ENCODE results near the gene TOM1L2. TPM values are rescaled to one million over a fixed set of nuclear protein-coding genes. Genes with fewer than 3 reads are reported as not detected.

The TOM1L2 gene
- total RNA-seq, 1 experiment from 2014 or later, result 45.2 TPM

DNA sequence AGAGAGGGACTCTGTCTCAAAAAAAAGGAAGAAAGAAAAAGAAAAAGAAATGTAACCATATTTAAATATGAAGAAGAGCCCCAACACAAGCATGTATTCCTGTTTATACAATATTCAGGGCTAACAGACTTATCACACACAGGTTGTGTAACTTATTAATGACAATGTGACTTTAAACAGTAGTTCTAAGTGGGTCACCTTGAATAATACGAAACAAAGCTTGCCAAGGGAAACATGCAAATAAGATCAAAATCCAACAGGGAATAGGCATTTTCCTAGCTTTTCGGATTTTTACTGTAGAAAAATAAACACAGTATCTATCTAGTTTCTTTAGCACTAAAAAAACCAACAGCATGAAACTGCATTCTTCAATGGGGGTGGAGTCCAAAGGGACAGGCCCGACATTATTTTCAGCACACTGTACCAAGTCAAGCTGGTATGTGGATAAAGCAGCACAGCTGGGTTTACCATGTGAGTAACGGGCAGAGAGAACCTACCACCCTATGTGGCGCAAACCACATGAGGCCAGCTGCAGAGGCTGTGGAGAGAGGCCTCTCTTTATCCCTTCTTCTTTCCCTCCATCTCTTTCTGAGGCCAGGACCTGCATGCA, 45.3 kb downstream of the TOM1L2 start:
- in situ Hi-C loops (cut with HindIII; ENCODE audit: low pct_unique_long_range_greater_than_20kb, low sequenced_read_pairs) (no loop called here), intact Hi-C loops (cut with micrococcal nuclease; ENCODE audit: unreplicated experiment) (no loop called here)
- no TSS peak for BruUV-seq (replicated peaks)
- ChIA-PET POLR2A (no interaction called here), CTCF (no interaction called here)
- no peaks in the 10 kb centered on the region for H3K36me3 ChIP-seq (ENCODE audit: control insufficient read depth, insufficient read depth, low read length)
- DNase-seq (ENCODE audit: low read depth, low spot score), result no peak
- peaks cover 48% of the 10 kb centered on the region for H3K4me1 ChIP-seq (ENCODE audit: control insufficient read depth, insufficient read depth, low read length)
- H3K27ac ChIP-seq (ENCODE audit: low read length), result peak overlapping the region; percentile 73
- no peaks in the 10 kb centered on the region for H3K27me3 ChIP-seq (ENCODE audit: control insufficient read depth, insufficient read depth, low read length)
- no peak for TF ChIP-seq SIN3A (IDR thresholded peaks at IDR 0.05; ENCODE audit: borderline replicate concordance, insufficient read depth, low read depth, low read length)
- ATAC-seq, result no peak
- H3K4me3 ChIP-seq (ENCODE audit: low read depth in 2 of 2, low read length in 2 of 2), result no peak overlapping the region
- H3K9me3 ChIP-seq (ENCODE audit: control insufficient read depth, insufficient read depth, low read depth, low read length), result no peaks in the 10 kb centered on the region

DNA sequence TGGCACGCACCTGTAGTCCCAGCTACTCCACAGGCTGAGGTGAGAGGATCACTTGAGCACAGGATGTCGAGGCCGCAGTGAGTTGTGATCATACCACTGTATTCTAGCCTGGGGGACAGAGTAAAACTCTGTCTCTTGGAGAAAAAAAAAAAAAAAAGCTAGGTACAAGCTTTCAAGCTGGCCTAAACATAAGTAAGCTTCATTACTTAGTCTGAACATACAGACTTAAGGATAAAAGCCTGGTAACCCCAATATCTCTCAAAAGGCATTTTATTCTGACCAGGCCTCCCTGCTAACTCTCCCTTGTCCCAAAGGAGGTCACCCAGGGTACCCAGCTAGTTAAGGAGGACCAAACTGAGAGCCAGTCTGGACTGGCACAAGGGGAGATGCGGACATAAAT, 46.2 kb downstream of the TOM1L2 start:
- in situ Hi-C loops (cut with HindIII; ENCODE audit: low pct_unique_long_range_greater_than_20kb, low sequenced_read_pairs) (no loop called here), intact Hi-C loops (cut with micrococcal nuclease; ENCODE audit: unreplicated experiment) (no loop called here)
- DNase-seq (ENCODE audit: low read depth, low spot score), result no peak
- H3K27me3 ChIP-seq (ENCODE audit: control insufficient read depth, insufficient read depth, low read length), result no peaks in the 10 kb centered on the region
- TF ChIP-seq, protein P1, sequence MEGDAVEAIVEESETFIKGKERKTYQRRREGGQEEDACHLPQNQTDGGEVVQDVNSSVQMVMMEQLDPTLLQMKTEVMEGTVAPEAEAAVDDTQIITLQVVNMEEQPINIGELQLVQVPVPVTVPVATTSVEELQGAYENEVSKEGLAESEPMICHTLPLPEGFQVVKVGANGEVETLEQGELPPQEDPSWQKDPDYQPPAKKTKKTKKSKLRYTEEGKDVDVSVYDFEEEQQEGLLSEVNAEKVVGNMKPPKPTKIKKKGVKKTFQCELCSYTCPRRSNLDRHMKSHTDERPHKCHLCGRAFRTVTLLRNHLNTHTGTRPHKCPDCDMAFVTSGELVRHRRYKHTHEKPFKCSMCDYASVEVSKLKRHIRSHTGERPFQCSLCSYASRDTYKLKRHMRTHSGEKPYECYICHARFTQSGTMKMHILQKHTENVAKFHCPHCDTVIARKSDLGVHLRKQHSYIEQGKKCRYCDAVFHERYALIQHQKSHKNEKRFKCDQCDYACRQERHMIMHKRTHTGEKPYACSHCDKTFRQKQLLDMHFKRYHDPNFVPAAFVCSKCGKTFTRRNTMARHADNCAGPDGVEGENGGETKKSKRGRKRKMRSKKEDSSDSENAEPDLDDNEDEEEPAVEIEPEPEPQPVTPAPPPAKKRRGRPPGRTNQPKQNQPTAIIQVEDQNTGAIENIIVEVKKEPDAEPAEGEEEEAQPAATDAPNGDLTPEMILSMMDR (IDR thresholded peaks at IDR 0.05), result no peak
- TF ChIP-seq TCF7L2 (IDR thresholded peaks at IDR 0.05; ENCODE audit: low read depth, low read length), result no peak
- no peak for TF ChIP-seq POLR2AphosphoS5 (IDR thresholded peaks at IDR 0.05; ENCODE audit: low read depth, low read length)
- TF ChIP-seq SIN3A (IDR thresholded peaks at IDR 0.05; ENCODE audit: borderline replicate concordance, insufficient read depth, low read depth, low read length), result no peak
- TF ChIP-seq, protein P2, sequence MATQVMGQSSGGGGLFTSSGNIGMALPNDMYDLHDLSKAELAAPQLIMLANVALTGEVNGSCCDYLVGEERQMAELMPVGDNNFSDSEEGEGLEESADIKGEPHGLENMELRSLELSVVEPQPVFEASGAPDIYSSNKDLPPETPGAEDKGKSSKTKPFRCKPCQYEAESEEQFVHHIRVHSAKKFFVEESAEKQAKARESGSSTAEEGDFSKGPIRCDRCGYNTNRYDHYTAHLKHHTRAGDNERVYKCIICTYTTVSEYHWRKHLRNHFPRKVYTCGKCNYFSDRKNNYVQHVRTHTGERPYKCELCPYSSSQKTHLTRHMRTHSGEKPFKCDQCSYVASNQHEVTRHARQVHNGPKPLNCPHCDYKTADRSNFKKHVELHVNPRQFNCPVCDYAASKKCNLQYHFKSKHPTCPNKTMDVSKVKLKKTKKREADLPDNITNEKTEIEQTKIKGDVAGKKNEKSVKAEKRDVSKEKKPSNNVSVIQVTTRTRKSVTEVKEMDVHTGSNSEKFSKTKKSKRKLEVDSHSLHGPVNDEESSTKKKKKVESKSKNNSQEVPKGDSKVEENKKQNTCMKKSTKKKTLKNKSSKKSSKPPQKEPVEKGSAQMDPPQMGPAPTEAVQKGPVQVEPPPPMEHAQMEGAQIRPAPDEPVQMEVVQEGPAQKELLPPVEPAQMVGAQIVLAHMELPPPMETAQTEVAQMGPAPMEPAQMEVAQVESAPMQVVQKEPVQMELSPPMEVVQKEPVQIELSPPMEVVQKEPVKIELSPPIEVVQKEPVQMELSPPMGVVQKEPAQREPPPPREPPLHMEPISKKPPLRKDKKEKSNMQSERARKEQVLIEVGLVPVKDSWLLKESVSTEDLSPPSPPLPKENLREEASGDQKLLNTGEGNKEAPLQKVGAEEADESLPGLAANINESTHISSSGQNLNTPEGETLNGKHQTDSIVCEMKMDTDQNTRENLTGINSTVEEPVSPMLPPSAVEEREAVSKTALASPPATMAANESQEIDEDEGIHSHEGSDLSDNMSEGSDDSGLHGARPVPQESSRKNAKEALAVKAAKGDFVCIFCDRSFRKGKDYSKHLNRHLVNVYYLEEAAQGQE (IDR thresholded peaks at IDR 0.05; ENCODE audit: insufficient read depth in 1 of 2, low read depth in 2 of 2, low read length in 1 of 2), result no peak
- H3K4me3 ChIP-seq (ENCODE audit: low read depth in 2 of 2, low read length in 2 of 2), result no peak overlapping the region
- peak overlapping the region; percentile 41 for H3K27ac ChIP-seq (ENCODE audit: low read length)
- ChIA-PET CTCF (interaction anchor here (0.6 kb wide), 1 partner anchor 35 kb away, joined by 3 read pairs; no protein-coding TSS in a partner anchor), POLR2A (interaction anchor here (0.6 kb wide), 3 partner anchors 11 to 889 kb away, joined by 3 to 4 read pairs (median 4); no protein-coding TSS in a partner anchor)
- ATAC-seq, result no peak
- H3K9me3 ChIP-seq (ENCODE audit: control insufficient read depth, insufficient read depth, low read depth, low read length), result no peaks in the 10 kb centered on the region
- BruUV-seq (replicated peaks), result no TSS peak
- H3K36me3 ChIP-seq (ENCODE audit: control insufficient read depth, insufficient read depth, low read length), result no peaks in the 10 kb centered on the region
- H3K4me1 ChIP-seq (ENCODE audit: control insufficient read depth, insufficient read depth, low read length), result peaks cover 47% of the 10 kb centered on the region

DNA sequence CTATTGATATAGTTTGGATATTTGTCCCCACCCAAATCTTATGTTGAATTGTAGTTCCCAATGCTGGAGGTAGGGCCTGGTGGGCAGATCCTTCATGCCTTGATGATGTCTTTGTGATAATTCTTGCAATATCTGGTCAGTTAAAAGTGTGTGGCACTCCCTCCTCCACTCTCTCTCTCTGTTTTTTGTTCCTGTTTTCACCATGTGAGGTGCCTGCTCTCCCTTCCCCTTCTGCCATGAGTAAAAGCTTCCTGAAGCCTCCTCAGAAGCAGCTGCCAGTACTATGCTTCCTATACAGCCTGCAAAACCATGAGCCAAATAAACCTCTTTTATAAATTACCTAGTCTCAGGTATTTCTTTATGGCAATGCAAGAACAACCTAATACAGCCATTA, 47.3 kb downstream of the TOM1L2 start:
- ChIA-PET CTCF (no interaction called here), POLR2A (interaction anchor here (0.6 kb wide), 1 partner anchor 54 kb away, joined by 4 read pairs; no protein-coding TSS in a partner anchor)
- intact Hi-C loops (cut with micrococcal nuclease; ENCODE audit: unreplicated experiment) (loop anchor here (5.0 kb wide), 1 partner anchor 32 kb away; no protein-coding TSS in a partner anchor), in situ Hi-C loops (cut with HindIII; ENCODE audit: low pct_unique_long_range_greater_than_20kb, low sequenced_read_pairs) (no loop called here)
- no peak for DNase-seq (ENCODE audit: low read depth, low spot score)
- Histone ChIP-seq H3K36me3 (ENCODE audit: control insufficient read depth, insufficient read depth, low read length) (no peaks in the 10 kb centered on the region), H3K27me3 (ENCODE audit: control insufficient read depth, insufficient read depth, low read length) (no peaks in the 10 kb centered on the region), H3K9me3 (ENCODE audit: control insufficient read depth, insufficient read depth, low read depth, low read length) (no peaks in the 10 kb centered on the region), H3K27ac (ENCODE audit: low read length) (peak overlapping the region; percentile 51; the same call in 1 of the 2 replicates), H3K4me3 (ENCODE audit: low read depth in 2 of 2, low read length in 2 of 2) (no peak overlapping the region), H3K4me1 (ENCODE audit: control insufficient read depth, insufficient read depth, low read length) (peaks cover 44% of the 10 kb centered on the region)
- no peak for ATAC-seq
- no TSS peak for BruUV-seq (replicated peaks)
- TF ChIP-seq TCF7L2 (IDR thresholded peaks at IDR 0.05; ENCODE audit: low read depth, low read length) (no peak), SIN3A (IDR thresholded peaks at IDR 0.05; ENCODE audit: borderline replicate concordance, insufficient read depth, low read depth, low read length) (no peak), POLR2AphosphoS5 (IDR thresholded peaks at IDR 0.05; ENCODE audit: low read depth, low read length) (no peak)
- TF ChIP-seq, protein P1 (IDR thresholded peaks at IDR 0.05), result no peak
- TF ChIP-seq, protein P2 (IDR thresholded peaks at IDR 0.05; ENCODE audit: insufficient read depth in 1 of 2, low read depth in 2 of 2, low read length in 1 of 2), result no peak

All from Panc1 (cell line).